Right cardiac atrium (tissue), 5 donors: ENCODE results near the gene KCNMB2. TPM values are rescaled to one million over a fixed set of nuclear protein-coding genes. Genes with fewer than 3 reads are reported as not detected.

ENCODE experiments used
- ATAC-seq, 2 donors: fragments of 200-7000 bp; cut with Tn5 transposase; one replicate each; pipeline versions ENCODE4 v1.8.0 to v1.9.1; 2020; ENCODE audit warnings: moderate library complexity in 2 of 2, mild to moderate bottlenecking in 1 of 2
- DNase-seq, 3 donors: peaks; one replicate each; pipeline ENCODE4 v3.0.0-alpha.2; 2020
- H3K27ac ChIP-seq: one replicate; pipeline ENCODE4 v1.5.1; 2013; ENCODE audit warnings: mild to moderate bottlenecking, low read length, control low read depth, moderate library complexity
- H3K27me3 ChIP-seq: one replicate; pipeline ENCODE4 v1.6.1; 2013; ENCODE audit not compliant: control insufficient read depth, insufficient read depth
- H3K4me1 ChIP-seq: one replicate; pipeline ENCODE4 v1.6.1; 2013; ENCODE audit warnings: low read length; ENCODE audit not compliant: control insufficient read depth, insufficient read depth
- H3K4me3 ChIP-seq: one replicate; pipeline ENCODE4 v1.5.1; 2013; ENCODE audit warnings: low read length, control low read depth
- H3K9me3 ChIP-seq: one replicate; pipeline ENCODE4 v1.6.1; 2013; ENCODE audit warnings: low read length; ENCODE audit not compliant: control insufficient read depth
- WGBS: extraction: QIAGEN DNeasy Blood & Tissue Kit; methylation state at CpG from one replicate; pipeline ENCODE4 v1.1.7; 2013; 5-methylcytosine and 5-hydroxymethylcytosine counted together
- intact Hi-C, 4 donors: fragments of 100-400 bp; cut with DNase I; formaldehyde crosslinking; loops; one replicate each; pipeline versions ENCODE4 v1.11.0 to v1.14.0; 2022 to 2023
- polyA plus RNA-seq: library from polyadenylated mRNA; stranded (reverse); fragments of 200-250 nt; gene quantifications from one replicate; pipeline ENCODE4 v1.2.3, GENCODE V29; 2013
- total RNA-seq, 4 donors: library from RNA; stranded (reverse); fragmentation: NEBNext Ultra II Directional; extraction: Animal tissue kit (Norgen Biotek cat#: 25700); gene quantifications; one replicate each; pipeline ENCODE4 v1.2.1, GENCODE V29; 2021
- donor health status: healthy with polysubstance abuse.
- donor health status: DM: no; HTN: yes; CAD: no.
- donor health status: DM: no; HTN: no; CAD: no.
- donor health status: DM: no; HTN: yes; CAD: no; lungs with severe emphysema.
- donor health status: DM: yes; HTN: yes; CAD: no.

The KCNMB2 gene
- total and polyA plus RNA-seq, 5 donors, result 4.5 to 10.0 (median 5.1) TPM

- Histone ChIP-seq H3K9me3 (no peaks in the 10 kb centered on the region), H3K4me3 (no peak overlapping the region), H3K27me3 (no peaks in the 10 kb centered on the region), H3K4me1 (no peaks in the 10 kb centered on the region), H3K27ac (no peak overlapping the region)
- ATAC-seq (no peak), DNase-seq (no peak)
- 44% methylated on average over 2 of the region's 2 CpGs for WGBS
- intact Hi-C loops, result no loop called here
Observed at GRCh38 chr3:178569826-178570225, 33.6 kb downstream of the KCNMB2 start.

GRCh38 chr3:178583963-178584575 is 47.8 kb downstream of the KCNMB2 start:
- 54% methylated on average over 4 of the region's 4 CpGs for WGBS
- intact Hi-C loops, result no loop called here

GRCh38 chr3:178584722-178585380 is 48.6 kb downstream of the KCNMB2 start:
- no peak for ATAC-seq
- WGBS, result 56% methylated on average over 5 of the region's 5 CpGs
- Histone ChIP-seq H3K9me3 (no peaks in the 10 kb centered on the region), H3K4me3 (no peak overlapping the region), H3K4me1 (no peaks in the 10 kb centered on the region), H3K27me3 (no peaks in the 10 kb centered on the region), H3K27ac (no peak overlapping the region)
- intact Hi-C loops, result no loop called here
- no peak for DNase-seq

More at GRCh38 chr3:178583963-178584575, 47.8 kb downstream of the KCNMB2 start:
- no peak overlapping the region for H3K4me3 ChIP-seq
- no peaks in the 10 kb centered on the region for H3K27me3 ChIP-seq
- H3K4me1 ChIP-seq, result no peaks in the 10 kb centered on the region
- ATAC-seq, result peak in 1 of 2 donors; percentile 54
- DNase-seq, result no peak
- H3K27ac ChIP-seq, result no peak overlapping the region
- H3K9me3 ChIP-seq, result no peaks in the 10 kb centered on the region

DNA sequence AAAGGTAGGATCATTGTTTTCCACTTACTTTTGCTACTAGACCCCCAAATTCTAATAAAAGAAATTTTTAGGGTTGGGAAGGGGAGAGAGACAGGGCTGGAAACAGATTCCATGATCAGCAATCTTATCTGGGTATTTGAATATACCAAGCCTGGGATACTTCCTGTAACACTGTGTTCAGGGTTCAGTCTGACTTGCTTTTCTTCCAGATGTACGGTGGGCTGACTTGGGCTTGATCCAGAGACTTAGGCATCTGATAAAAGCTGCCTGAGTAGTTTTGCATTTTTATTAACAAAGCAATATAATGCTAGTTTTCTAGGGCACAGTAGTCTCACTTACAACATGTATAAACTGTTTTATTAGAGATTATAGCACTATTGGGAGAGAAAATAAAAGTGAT is 49.2 kb downstream of the KCNMB2 start:
- no peaks in the 10 kb centered on the region for H3K9me3 ChIP-seq
- intact Hi-C loops, result no loop called here
- no peak overlapping the region for H3K4me3 ChIP-seq
- H3K4me1 ChIP-seq, result no peaks in the 10 kb centered on the region
- DNase-seq, result no peak
- 5% methylated on average over 1 of the region's 1 CpG for WGBS
- ATAC-seq, result no peak
- H3K27me3 ChIP-seq, result no peaks in the 10 kb centered on the region
- no peak overlapping the region for H3K27ac ChIP-seq

DNA sequence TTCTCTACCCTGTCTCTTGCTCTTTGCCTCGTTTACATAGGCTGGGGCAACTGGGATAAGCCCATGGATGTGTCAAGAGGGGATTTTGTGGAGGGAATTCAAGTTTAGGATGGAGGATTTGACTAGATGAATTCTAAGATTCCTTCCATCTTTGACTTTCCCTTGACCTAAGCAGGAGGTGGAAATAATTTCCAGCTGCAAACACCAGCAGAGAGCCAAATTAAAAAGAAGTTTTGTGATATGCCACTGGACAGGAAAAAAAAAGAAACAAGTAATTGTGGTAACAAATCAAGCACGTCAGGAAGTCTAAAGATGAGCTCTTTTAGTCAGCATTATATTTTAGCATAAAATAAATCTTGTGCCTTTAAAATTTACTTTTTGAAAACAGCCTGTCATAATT is 49.8 kb downstream of the KCNMB2 start:
- H3K9me3 ChIP-seq, result no peaks in the 10 kb centered on the region
- H3K27me3 ChIP-seq, result no peaks in the 10 kb centered on the region
- DNase-seq (no peak), ATAC-seq (no peak)
- intact Hi-C loops, result no loop called here
- H3K4me3 ChIP-seq, result no peak overlapping the region
- H3K27ac ChIP-seq, result peak overlapping the region; percentile 37
- H3K4me1 ChIP-seq, result no peaks in the 10 kb centered on the region
- WGBS, result 55% methylated on average over 2 of the region's 2 CpGs

DNA sequence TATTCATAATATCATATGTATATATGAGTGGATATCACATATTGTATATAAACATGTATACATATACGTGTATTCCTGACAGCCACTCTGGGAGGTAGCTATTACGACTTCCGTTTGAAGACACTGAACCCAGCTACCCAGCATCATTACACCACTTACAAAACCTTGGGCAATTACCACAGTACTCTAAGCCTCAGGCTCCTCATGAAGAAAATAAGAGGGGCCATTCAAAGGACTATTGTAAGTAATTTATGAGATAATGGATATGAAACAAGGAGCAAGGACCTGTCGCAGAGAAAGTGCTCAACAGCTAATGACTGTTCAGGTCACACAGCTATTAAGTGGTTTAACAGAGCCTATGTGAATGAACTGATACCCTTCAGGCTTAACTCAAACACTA is 52.4 kb downstream of the KCNMB2 start:
- no peak overlapping the region for H3K4me3 ChIP-seq
- H3K27ac ChIP-seq, result no peak overlapping the region
- H3K4me1 ChIP-seq, result no peaks in the 10 kb centered on the region
- no peak for DNase-seq
- no peaks in the 10 kb centered on the region for H3K9me3 ChIP-seq
- intact Hi-C loops, result no loop called here
- no peaks in the 10 kb centered on the region for H3K27me3 ChIP-seq
- WGBS, result 95% methylated on average over 4 of the region's 4 CpGs
- ATAC-seq, result no peak

- Histone ChIP-seq H3K27ac (no peak overlapping the region), H3K9me3 (no peaks in the 10 kb centered on the region), H3K4me1 (no peaks in the 10 kb centered on the region), H3K27me3 (no peaks in the 10 kb centered on the region), H3K4me3 (no peak overlapping the region)
- ATAC-seq (no peak), DNase-seq (no peak)
- WGBS, result 91% methylated on average over 1 of the region's 1 CpG
- intact Hi-C loops, result no loop called here
Observed at GRCh38 chr3:178593786-178594185, 57.5 kb downstream of the KCNMB2 start.

DNA sequence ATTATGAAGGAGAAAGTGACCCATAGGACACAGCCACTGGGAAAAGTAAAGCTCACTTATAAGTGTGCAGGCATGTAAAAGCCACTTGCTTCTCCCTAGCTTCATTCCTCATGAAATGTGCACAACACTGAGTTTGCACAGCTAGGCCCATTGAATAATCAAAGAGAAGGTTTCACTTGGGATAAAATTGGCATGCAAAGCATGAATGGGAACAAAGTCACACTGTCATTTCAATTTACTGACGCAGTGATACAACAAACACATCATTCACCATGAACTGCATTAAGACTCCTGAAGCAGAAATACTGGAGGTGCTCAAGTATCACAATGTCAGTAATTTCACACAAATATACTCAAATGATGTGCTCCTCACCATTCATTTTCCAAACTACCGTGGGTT is 61.1 kb downstream of the KCNMB2 start:
- Histone ChIP-seq H3K27ac (no peak overlapping the region), H3K9me3 (no peaks in the 10 kb centered on the region), H3K4me1 (no peaks in the 10 kb centered on the region), H3K27me3 (no peaks in the 10 kb centered on the region), H3K4me3 (no peak overlapping the region)
- intact Hi-C loops, result no loop called here
- WGBS, result 26% methylated on average over 2 of the region's 2 CpGs
- ATAC-seq (no peak), DNase-seq (no peak)

DNA sequence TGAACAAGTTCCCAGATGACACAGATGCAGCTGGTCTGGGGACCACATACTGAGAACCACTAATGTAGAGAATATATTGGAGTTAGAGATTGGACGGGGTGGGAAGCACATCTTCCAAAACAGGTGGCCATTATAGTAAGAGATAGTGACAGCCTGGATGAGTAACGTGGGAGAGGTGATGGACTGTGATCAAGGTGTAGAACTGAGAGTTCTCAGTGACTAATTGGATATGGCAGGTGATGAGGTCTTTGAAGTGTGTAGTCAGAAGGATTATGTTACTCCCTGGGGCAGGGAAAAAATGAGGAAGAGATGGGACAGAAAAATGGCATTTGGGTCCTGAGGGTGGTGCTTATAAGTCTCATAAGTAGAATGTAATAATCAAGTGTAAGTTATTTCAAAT is 66.6 kb downstream of the KCNMB2 start:
- ATAC-seq (no peak), DNase-seq (no peak)
- H3K27me3 ChIP-seq, result no peaks in the 10 kb centered on the region
- H3K9me3 ChIP-seq, result no peaks in the 10 kb centered on the region
- no peak overlapping the region for H3K27ac ChIP-seq
- 79% methylated on average over 2 of the region's 2 CpGs for WGBS
- intact Hi-C loops, result no loop called here
- H3K4me1 ChIP-seq, result no peaks in the 10 kb centered on the region
- H3K4me3 ChIP-seq, result no peak overlapping the region

DNA sequence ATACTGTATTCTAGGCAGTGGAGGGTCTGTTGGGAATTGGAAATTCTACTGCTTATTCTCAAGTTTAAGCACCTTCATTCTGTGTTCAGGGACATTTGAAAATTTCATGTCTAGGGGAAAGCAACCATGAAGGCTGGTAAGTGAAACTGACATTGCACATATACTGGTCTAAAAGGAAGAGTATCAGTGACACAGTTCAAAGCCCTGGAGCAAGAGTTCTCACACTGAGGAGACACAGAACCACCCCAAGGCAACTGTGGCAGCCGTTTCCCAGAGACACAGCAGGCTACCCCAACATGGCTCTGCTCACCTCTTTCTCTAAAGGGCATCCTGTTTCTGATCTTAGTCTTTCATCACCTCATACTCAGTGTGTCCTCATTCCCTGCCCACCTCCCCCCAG is 67.5 kb downstream of the KCNMB2 start:
- WGBS, result 55% methylated on average over 1 of the region's 1 CpG
- no peaks in the 10 kb centered on the region for H3K27me3 ChIP-seq
- no peaks in the 10 kb centered on the region for H3K4me1 ChIP-seq
- intact Hi-C loops, result no loop called here
- no peak for ATAC-seq
- no peak overlapping the region for H3K4me3 ChIP-seq
- no peak overlapping the region for H3K27ac ChIP-seq
- no peak for DNase-seq
- no peaks in the 10 kb centered on the region for H3K9me3 ChIP-seq

DNA sequence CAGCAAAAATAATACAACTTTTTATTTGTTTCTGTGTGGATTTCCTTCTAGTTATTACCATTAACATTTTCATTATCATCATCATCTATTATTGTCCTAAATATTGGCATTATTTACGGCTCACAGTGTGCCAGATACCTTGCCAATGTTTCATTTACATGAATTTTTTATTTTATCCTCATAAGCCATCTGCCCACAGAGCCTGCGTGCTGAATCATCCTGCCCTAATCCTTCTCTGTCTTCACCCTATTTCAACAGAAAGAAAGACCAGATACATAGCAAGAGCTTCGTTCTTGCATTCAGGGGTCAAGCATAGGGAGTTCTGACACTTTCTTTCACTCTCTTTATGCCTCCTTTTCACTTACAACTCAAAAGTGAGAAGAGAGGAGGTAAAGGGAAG is 82.0 kb downstream of the KCNMB2 start:
- intact Hi-C loops, result no loop called here
- 33% methylated on average over 3 of the region's 3 CpGs for WGBS
- peak overlapping the region; percentile 42 for H3K4me3 ChIP-seq
- H3K4me1 ChIP-seq, result no peaks in the 10 kb centered on the region
- DNase-seq (no peak), ATAC-seq (no peak)
- no peaks in the 10 kb centered on the region for H3K27me3 ChIP-seq
- H3K9me3 ChIP-seq, result no peaks in the 10 kb centered on the region
- no peak overlapping the region for H3K27ac ChIP-seq

DNA sequence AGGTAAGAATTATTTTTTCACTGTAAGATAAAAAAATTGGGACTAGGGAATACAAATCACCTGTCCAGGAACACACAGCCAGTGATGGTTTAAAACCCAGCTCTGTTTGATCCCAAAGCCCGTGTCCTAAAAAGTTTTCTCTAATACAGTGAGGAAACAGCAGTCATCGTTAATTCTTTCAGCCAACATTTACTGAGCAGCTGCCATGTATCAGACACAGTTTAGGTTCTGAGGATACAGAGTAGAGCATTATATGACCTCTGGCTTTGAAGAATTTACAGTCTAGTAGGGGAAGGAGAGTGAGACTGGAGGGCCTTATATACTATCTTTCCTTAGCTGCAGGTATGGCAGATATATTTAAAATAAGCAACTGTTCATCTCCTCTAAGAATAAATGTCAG is 82.7 kb downstream of the KCNMB2 start:
- Histone ChIP-seq H3K27ac (no peak overlapping the region), H3K9me3 (no peaks in the 10 kb centered on the region), H3K4me1 (no peaks in the 10 kb centered on the region), H3K4me3 (no peak overlapping the region), H3K27me3 (no peaks in the 10 kb centered on the region)
- WGBS, result 59% methylated on average over 2 of the region's 2 CpGs
- ATAC-seq (no peak), DNase-seq (no peak)
- intact Hi-C loops, result no loop called here
